Liver (tissue), 9 donors: ENCODE data around the gene TTYH3. TPM values are rescaled to one million over a fixed set of nuclear protein-coding genes. Genes with fewer than 3 reads are reported as not detected.

Source experiments
- DNase-seq: peaks from one replicate; pipeline ENCODE4 v3.0.0-alpha.2; 2017; ENCODE audit warnings: low spot score
- H3K27ac ChIP-seq, 2 donors: one replicate each; pipeline ENCODE4 v1.7.0; 2013; ENCODE audit warnings: inconsistent platforms in 2 of 2, low read length in 2 of 2, control low read depth in 1 of 2, low read depth in 1 of 2, mild to moderate bottlenecking in 1 of 2
- H3K27me3 ChIP-seq, 4 donors: one replicate each; pipeline versions ENCODE4 v1.6.1 to v1.7.0; 2013; ENCODE audit warnings: low read length in 3 of 4, inconsistent platforms in 1 of 4, mild to moderate bottlenecking in 1 of 4, moderate library complexity in 1 of 4; ENCODE audit not compliant: control insufficient read depth in 4 of 4, insufficient read depth in 4 of 4
- H3K36me3 ChIP-seq, 4 donors: one replicate each; pipeline versions ENCODE4 v1.6.1 to v1.7.0; 2013; ENCODE audit warnings: low read length in 3 of 4, mild to moderate bottlenecking in 3 of 4, low read depth in 1 of 4, moderate library complexity in 1 of 4; ENCODE audit not compliant: control insufficient read depth in 4 of 4, insufficient read depth in 3 of 4
- H3K4me1 ChIP-seq, 4 donors: one replicate each; pipeline versions ENCODE4 v1.6.1 to v1.7.0; 2013; ENCODE audit warnings: low read length in 3 of 4, mild to moderate bottlenecking in 3 of 4, moderate library complexity in 1 of 4; ENCODE audit not compliant: control insufficient read depth in 4 of 4, insufficient read depth in 4 of 4
- H3K4me3 ChIP-seq, 3 donors: one replicate each; pipeline versions ENCODE4 v1.6.1 to v1.7.0; 2013; ENCODE audit warnings: low read length in 3 of 3, control low read depth in 1 of 3, low read depth in 1 of 3, mild to moderate bottlenecking in 1 of 3
- H3K9ac ChIP-seq, 2 donors: one replicate each; pipeline ENCODE4 v1.7.0; 2013; ENCODE audit warnings: low read length in 2 of 2, mild to moderate bottlenecking in 2 of 2, moderate library complexity in 2 of 2, control low read depth in 1 of 2, low read depth in 1 of 2
- H3K9me3 ChIP-seq, 4 donors: one replicate each; pipeline versions ENCODE4 v1.6.1 to v1.7.0; 2013; ENCODE audit warnings: low read length in 3 of 4; ENCODE audit not compliant: control insufficient read depth in 4 of 4
- EGR1 ChIP-seq, 2 donors: IDR thresholded peaks; 2 replicates each; pipeline ENCODE4 v1.6.1; 2016 to 2018; ENCODE audit warnings: antibody characterized with exemption in 2 of 2, low read depth in 2 of 2
- FOXA1 ChIP-seq: IDR thresholded peaks from 2 replicates; pipeline ENCODE4 v1.6.1; 2016; ENCODE audit warnings: antibody characterized with exemption
- FOXA2 ChIP-seq: IDR thresholded peaks from 2 replicates; pipeline ENCODE4 v1.6.1; 2016; ENCODE audit warnings: antibody characterized with exemption
- GABPA ChIP-seq, 2 donors: IDR thresholded peaks in 1 of 2; conservative IDR thresholded peaks in 1 of 2; 2 replicates each; pipeline ENCODE4 v1.6.1; 2016; ENCODE audit warnings: antibody characterized with exemption in 2 of 2, mild to moderate bottlenecking in 1 of 2, moderate library complexity in 1 of 2
- HNF4A ChIP-seq, 2 donors: conservative IDR thresholded peaks; 2 replicates each; pipeline ENCODE4 v1.6.1; 2016; ENCODE audit warnings: antibody characterized with exemption in 2 of 2, mild to moderate bottlenecking in 2 of 2
- HNF4G ChIP-seq: IDR thresholded peaks from 2 replicates; pipeline ENCODE4 v1.6.1; 2016; ENCODE audit warnings: antibody characterized with exemption
- JUND ChIP-seq, 2 donors: IDR thresholded peaks; 2 replicates each; pipeline ENCODE4 v1.6.1; 2016; ENCODE audit warnings: antibody characterized with exemption in 2 of 2
- MAX ChIP-seq: IDR thresholded peaks from 2 replicates; pipeline ENCODE4 v1.6.1; 2016; ENCODE audit warnings: antibody characterized with exemption
- NR2F2 ChIP-seq: IDR thresholded peaks from 2 replicates; pipeline ENCODE4 v1.6.1; 2016; ENCODE audit warnings: antibody characterized with exemption
- RAD21 ChIP-seq, 2 donors: IDR thresholded peaks; 2 replicates each; pipeline ENCODE4 v1.6.1; 2016; ENCODE audit warnings: antibody characterized with exemption in 2 of 2, mild to moderate bottlenecking in 2 of 2
- RXRA ChIP-seq, 2 donors: IDR thresholded peaks; 2 replicates each; pipeline ENCODE4 v1.6.1; 2017 to 2018; ENCODE audit warnings: antibody characterized with exemption in 2 of 2, mild to moderate bottlenecking in 1 of 2
- SP1 ChIP-seq: IDR thresholded peaks from 2 replicates; pipeline ENCODE4 v1.6.1; 2018; ENCODE audit warnings: antibody characterized with exemption, mild to moderate bottlenecking
- TAF1 ChIP-seq: conservative IDR thresholded peaks from 2 replicates; pipeline ENCODE4 v1.6.1; 2016; ENCODE audit warnings: antibody characterized with exemption, mild to moderate bottlenecking
- YY1 ChIP-seq: IDR thresholded peaks from 2 replicates; pipeline ENCODE4 v1.6.1; 2016; ENCODE audit warnings: antibody characterized with exemption, mild to moderate bottlenecking
- ZBTB33 ChIP-seq: IDR thresholded peaks from 2 replicates; pipeline ENCODE4 v1.6.1; 2016; ENCODE audit warnings: antibody characterized with exemption
- WGBS: extraction: QIAGEN DNeasy Blood & Tissue Kit; methylation state at CpG from one replicate; pipeline ENCODE4 v1.1.7; 2013; 5-methylcytosine and 5-hydroxymethylcytosine counted together
- polyA plus RNA-seq, 2 donors: library from polyadenylated mRNA; stranded (reverse) in 1 of 2; unstranded in 1 of 2; fragments of 200-250 nt in 1 of 2; fragments of >200 nt in 1 of 2; fragmentation: Nextera tagmentation in 1 of 2; extraction: Ambion mirVana in 1 of 2; gene quantifications; one replicate each; pipeline versions ENCODE4 v1.2.1 to v1.2.3, GENCODE V29; 2013 to 2015
- total RNA-seq, 2 donors: library from RNA; depleted of rRNA; stranded (reverse); fragments of >200 nt; gene quantifications; one replicate each; pipeline ENCODE4 v1.2.3, GENCODE V29; 2014
- TF ChIP-seq, protein P1 (sequence below): fragments of 150-350 bp; IDR thresholded peaks from 2 replicates; pipeline ENCODE4 v1.5.1; 2017; ENCODE audit warnings: improper control_type of control experiment, low read depth, low read length; ENCODE audit not compliant: missing input control
- TF ChIP-seq, protein P2 (sequence below): IDR thresholded peaks from 2 replicates; pipeline ENCODE4 v1.6.1; 2016; ENCODE audit warnings: antibody characterized with exemption
- TF ChIP-seq, protein P3 (sequence below): IDR thresholded peaks from 2 replicates; pipeline ENCODE4 v1.6.1; 2016; ENCODE audit warnings: antibody characterized with exemption, mild to moderate bottlenecking
- donor health status: healthy.
- donor health status: healthy.
- donor health status: healthy.
- donor health status: healthy.
- donor health status: healthy.

Gene TTYH3
- total and polyA plus RNA-seq, 4 donors = 8.2 to 19.6 (median 17.4) TPM

DNA sequence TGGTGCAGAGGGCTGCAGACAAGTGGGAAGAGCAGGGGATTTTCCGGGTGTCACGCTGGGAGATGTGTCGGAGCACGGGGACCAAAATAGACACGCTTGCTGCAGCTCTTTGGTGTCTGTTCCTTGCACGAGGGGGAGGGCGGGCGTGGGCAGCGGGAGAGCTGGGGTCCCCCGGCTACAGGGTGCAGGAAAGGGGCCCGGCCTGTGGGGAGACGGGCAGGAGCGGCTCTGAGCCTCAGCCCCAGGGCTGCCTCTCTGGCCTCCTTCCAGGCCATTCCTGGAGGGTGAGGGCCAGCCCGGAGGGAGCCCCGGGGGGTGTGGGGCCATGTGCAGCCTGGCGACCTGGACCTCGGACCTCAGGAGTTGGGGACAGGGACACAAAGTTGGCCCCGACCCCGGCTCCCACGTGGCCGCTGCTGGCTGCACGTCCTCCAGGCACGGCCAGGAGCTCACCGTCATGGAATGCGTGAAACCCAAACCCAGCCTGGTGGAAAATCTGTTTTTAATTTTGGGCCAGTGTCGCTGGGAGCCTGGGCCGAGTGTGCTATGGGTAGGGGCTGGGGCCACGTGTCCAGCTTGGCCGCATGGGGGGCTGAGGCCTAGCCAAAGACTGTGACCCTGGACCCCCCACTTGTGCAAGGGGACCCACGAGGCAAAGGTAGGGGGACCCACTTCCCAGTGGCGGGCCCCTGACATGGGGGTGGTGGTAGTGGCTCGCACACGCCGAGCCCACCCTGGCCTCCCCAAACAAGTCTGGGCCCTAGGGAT lies 6.6 kb downstream of the TTYH3 start:
- Histone ChIP-seq H3K9me3 (no peaks in the 10 kb centered on the region), H3K4me3 (no peak overlapping the region), H3K27ac (peak overlapping the region; percentile 90 to 94), H3K9ac (peak overlapping the region; percentile 56 to 61), H3K4me1 (peaks cover 44 to 84% (median 68%) of the 10 kb centered on the region in 4 donors), H3K27me3 (no peaks in the 10 kb centered on the region), H3K36me3 (no peaks in the 10 kb centered on the region)
- 35% methylated on average over 34 of the region's 34 CpGs for WGBS
- DNase-seq = peak; percentile 71
- TF ChIP-seq HNF4G = peak; percentile 97
- peak; percentile 29 to 43 for TF ChIP-seq RAD21 (IDR thresholded peaks at IDR 0.05)
- TF ChIP-seq GABPA (IDR thresholded peaks at IDR 0.05 in 1 of 2, conservative IDR thresholded peaks at IDR 0.05 in 1 of 2) = peak in 1 of 2 donors; percentile 58
- peak; percentile 98 for TF ChIP-seq HNF4A (conservative IDR thresholded peaks at IDR 0.05)
- TF ChIP-seq FOXA1 = no peak
- TF ChIP-seq, protein P1, sequence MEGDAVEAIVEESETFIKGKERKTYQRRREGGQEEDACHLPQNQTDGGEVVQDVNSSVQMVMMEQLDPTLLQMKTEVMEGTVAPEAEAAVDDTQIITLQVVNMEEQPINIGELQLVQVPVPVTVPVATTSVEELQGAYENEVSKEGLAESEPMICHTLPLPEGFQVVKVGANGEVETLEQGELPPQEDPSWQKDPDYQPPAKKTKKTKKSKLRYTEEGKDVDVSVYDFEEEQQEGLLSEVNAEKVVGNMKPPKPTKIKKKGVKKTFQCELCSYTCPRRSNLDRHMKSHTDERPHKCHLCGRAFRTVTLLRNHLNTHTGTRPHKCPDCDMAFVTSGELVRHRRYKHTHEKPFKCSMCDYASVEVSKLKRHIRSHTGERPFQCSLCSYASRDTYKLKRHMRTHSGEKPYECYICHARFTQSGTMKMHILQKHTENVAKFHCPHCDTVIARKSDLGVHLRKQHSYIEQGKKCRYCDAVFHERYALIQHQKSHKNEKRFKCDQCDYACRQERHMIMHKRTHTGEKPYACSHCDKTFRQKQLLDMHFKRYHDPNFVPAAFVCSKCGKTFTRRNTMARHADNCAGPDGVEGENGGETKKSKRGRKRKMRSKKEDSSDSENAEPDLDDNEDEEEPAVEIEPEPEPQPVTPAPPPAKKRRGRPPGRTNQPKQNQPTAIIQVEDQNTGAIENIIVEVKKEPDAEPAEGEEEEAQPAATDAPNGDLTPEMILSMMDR = no peak
- peak; percentile 96 for TF ChIP-seq SP1
- TF ChIP-seq YY1 = peak; percentile 75
- TF ChIP-seq, protein P2, sequence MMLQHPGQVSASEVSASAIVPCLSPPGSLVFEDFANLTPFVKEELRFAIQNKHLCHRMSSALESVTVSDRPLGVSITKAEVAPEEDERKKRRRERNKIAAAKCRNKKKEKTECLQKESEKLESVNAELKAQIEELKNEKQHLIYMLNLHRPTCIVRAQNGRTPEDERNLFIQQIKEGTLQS = no peak
- peak; percentile 75 for TF ChIP-seq ZBTB33
- TF ChIP-seq JUND (IDR thresholded peaks at IDR 0.05) = peak in 1 of 2 donors; percentile 68
- TF ChIP-seq, protein P3, sequence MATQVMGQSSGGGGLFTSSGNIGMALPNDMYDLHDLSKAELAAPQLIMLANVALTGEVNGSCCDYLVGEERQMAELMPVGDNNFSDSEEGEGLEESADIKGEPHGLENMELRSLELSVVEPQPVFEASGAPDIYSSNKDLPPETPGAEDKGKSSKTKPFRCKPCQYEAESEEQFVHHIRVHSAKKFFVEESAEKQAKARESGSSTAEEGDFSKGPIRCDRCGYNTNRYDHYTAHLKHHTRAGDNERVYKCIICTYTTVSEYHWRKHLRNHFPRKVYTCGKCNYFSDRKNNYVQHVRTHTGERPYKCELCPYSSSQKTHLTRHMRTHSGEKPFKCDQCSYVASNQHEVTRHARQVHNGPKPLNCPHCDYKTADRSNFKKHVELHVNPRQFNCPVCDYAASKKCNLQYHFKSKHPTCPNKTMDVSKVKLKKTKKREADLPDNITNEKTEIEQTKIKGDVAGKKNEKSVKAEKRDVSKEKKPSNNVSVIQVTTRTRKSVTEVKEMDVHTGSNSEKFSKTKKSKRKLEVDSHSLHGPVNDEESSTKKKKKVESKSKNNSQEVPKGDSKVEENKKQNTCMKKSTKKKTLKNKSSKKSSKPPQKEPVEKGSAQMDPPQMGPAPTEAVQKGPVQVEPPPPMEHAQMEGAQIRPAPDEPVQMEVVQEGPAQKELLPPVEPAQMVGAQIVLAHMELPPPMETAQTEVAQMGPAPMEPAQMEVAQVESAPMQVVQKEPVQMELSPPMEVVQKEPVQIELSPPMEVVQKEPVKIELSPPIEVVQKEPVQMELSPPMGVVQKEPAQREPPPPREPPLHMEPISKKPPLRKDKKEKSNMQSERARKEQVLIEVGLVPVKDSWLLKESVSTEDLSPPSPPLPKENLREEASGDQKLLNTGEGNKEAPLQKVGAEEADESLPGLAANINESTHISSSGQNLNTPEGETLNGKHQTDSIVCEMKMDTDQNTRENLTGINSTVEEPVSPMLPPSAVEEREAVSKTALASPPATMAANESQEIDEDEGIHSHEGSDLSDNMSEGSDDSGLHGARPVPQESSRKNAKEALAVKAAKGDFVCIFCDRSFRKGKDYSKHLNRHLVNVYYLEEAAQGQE = peak; percentile 38
- peak; percentile 44 for TF ChIP-seq NR2F2
- TF ChIP-seq MAX = peak; percentile 93
- peak in 1 of 2 donors; percentile 90 for TF ChIP-seq EGR1 (IDR thresholded peaks at IDR 0.05; ENCODE audit: low read depth in 2 of 2)
- no peak for TF ChIP-seq TAF1
- peak; percentile 91 to 95 for TF ChIP-seq RXRA (IDR thresholded peaks at IDR 0.05)
- TF ChIP-seq FOXA2 = no peak
